Skeletal muscle satellite cell (primary cell): Measurements from ENCODE around the gene ACOX3.

Experiments
- H3K27me3 ChIP-seq: 2 replicates; pipeline ENCODE4 v1.7.0; 2013; ENCODE audit warnings: low read length; ENCODE audit not compliant: control insufficient read depth, insufficient read depth
- H3K36me3 ChIP-seq: 2 replicates; pipeline ENCODE4 v1.7.0; 2013; ENCODE audit warnings: mild to moderate bottlenecking, control low read depth, low read length; ENCODE audit not compliant: insufficient read depth
- H3K4me1 ChIP-seq: 2 replicates; pipeline ENCODE4 v1.7.0; 2013; ENCODE audit warnings: low read length; ENCODE audit not compliant: control insufficient read depth, insufficient read depth
- H3K4me2 ChIP-seq: 2 replicates; pipeline ENCODE4 v1.7.0; 2013; ENCODE audit warnings: mild to moderate bottlenecking, low read length
- H3K4me3 ChIP-seq: 2 replicates; pipeline ENCODE4 v1.7.0; 2013; ENCODE audit warnings: low read length
- H3K9ac ChIP-seq: 2 replicates; pipeline ENCODE4 v1.7.0; 2013; ENCODE audit warnings: mild to moderate bottlenecking, low read depth, low read length, moderate library complexity
- H3K9me3 ChIP-seq: replicated peaks from 2 replicates; pipeline ENCODE4 v1.7.0; 2013; ENCODE audit warnings: mild to moderate bottlenecking, control low read depth, low read length

The ACOX3 gene

GRCh38 chr4:8473920-8474590, 33.5 kb upstream of the ACOX3 start:
- no peak overlapping the region for H3K4me3 ChIP-seq
- H3K4me2 ChIP-seq, result no peak overlapping the region
- peaks cover 32% of the 10 kb centered on the region for H3K36me3 ChIP-seq
- no peaks in the 10 kb centered on the region for H3K9me3 ChIP-seq
- H3K27me3 ChIP-seq, result no peaks in the 10 kb centered on the region
- peaks cover 19% of the 10 kb centered on the region for H3K4me1 ChIP-seq
- H3K9ac ChIP-seq, result no peak overlapping the region

- Histone ChIP-seq H3K9ac (peak overlapping the region; percentile 30), H3K27me3 (no peaks in the 10 kb centered on the region), H3K36me3 (peaks cover 33% of the 10 kb centered on the region), H3K4me3 (no peak overlapping the region), H3K9me3 (no peaks in the 10 kb centered on the region), H3K4me2 (peak overlapping the region; percentile 22), H3K4me1 (peaks cover 19% of the 10 kb centered on the region)
These were observed 32.8 kb upstream of the ACOX3 start for GRCh38 chr4:8473198-8473919.

GRCh38 chr4:8472689-8473197, 32.2 kb upstream of the ACOX3 start:
- no peaks in the 10 kb centered on the region for H3K9me3 ChIP-seq
- peaks cover 33% of the 10 kb centered on the region for H3K36me3 ChIP-seq
- H3K27me3 ChIP-seq, result no peaks in the 10 kb centered on the region
- peak overlapping the region; percentile 37 for H3K9ac ChIP-seq
- H3K4me3 ChIP-seq, result no peak overlapping the region
- H3K4me2 ChIP-seq, result peak overlapping the region; percentile 26
- H3K4me1 ChIP-seq, result peaks cover 19% of the 10 kb centered on the region

GRCh38 chr4:8472158-8472688, 31.7 kb upstream of the ACOX3 start:
- H3K4me1 ChIP-seq, result peaks cover 19% of the 10 kb centered on the region
- peaks cover 33% of the 10 kb centered on the region for H3K36me3 ChIP-seq
- H3K4me2 ChIP-seq, result peak overlapping the region; percentile 26
- no peaks in the 10 kb centered on the region for H3K27me3 ChIP-seq
- H3K4me3 ChIP-seq, result no peak overlapping the region
- H3K9me3 ChIP-seq, result no peaks in the 10 kb centered on the region
- H3K9ac ChIP-seq, result peak overlapping the region; percentile 37

GRCh38 chr4:8471211-8471875, 30.8 kb upstream of the ACOX3 start:
- H3K9ac ChIP-seq, result no peak overlapping the region
- H3K4me2 ChIP-seq, result no peak overlapping the region
- H3K4me1 ChIP-seq, result peaks cover 19% of the 10 kb centered on the region
- no peaks in the 10 kb centered on the region for H3K27me3 ChIP-seq
- peaks cover 28% of the 10 kb centered on the region for H3K36me3 ChIP-seq
- H3K4me3 ChIP-seq, result no peak overlapping the region
- no peaks in the 10 kb centered on the region for H3K9me3 ChIP-seq

- H3K36me3 ChIP-seq, result peaks cover 26% of the 10 kb centered on the region
- H3K9ac ChIP-seq, result no peak overlapping the region
- H3K9me3 ChIP-seq, result no peaks in the 10 kb centered on the region
- peaks cover 19% of the 10 kb centered on the region for H3K4me1 ChIP-seq
- H3K4me2 ChIP-seq, result no peak overlapping the region
- H3K27me3 ChIP-seq, result no peaks in the 10 kb centered on the region
- H3K4me3 ChIP-seq, result no peak overlapping the region
These were observed 30.0 kb upstream of the ACOX3 start for GRCh38 chr4:8470451-8471024.

GRCh38 chr4:8469550-8469949, 29.0 kb upstream of the ACOX3 start:
- Histone ChIP-seq H3K4me2 (no peak overlapping the region), H3K4me3 (no peak overlapping the region), H3K36me3 (peaks cover 30% of the 10 kb centered on the region), H3K4me1 (peaks cover 19% of the 10 kb centered on the region), H3K9me3 (no peaks in the 10 kb centered on the region), H3K9ac (no peak overlapping the region), H3K27me3 (no peaks in the 10 kb centered on the region)

- Histone ChIP-seq H3K27me3 (no peaks in the 10 kb centered on the region), H3K36me3 (peaks cover 30% of the 10 kb centered on the region), H3K9me3 (no peaks in the 10 kb centered on the region), H3K9ac (no peak overlapping the region), H3K4me2 (no peak overlapping the region), H3K4me3 (no peak overlapping the region), H3K4me1 (peaks cover 19% of the 10 kb centered on the region)
These were observed 28.4 kb upstream of the ACOX3 start for GRCh38 chr4:8468746-8469535.

- peaks cover 35% of the 10 kb centered on the region for H3K36me3 ChIP-seq
- no peak overlapping the region for H3K9ac ChIP-seq
- H3K4me3 ChIP-seq, result no peak overlapping the region
- peaks cover under 1% of the 10 kb centered on the region for H3K4me1 ChIP-seq
- H3K4me2 ChIP-seq, result no peak overlapping the region
- H3K9me3 ChIP-seq, result no peaks in the 10 kb centered on the region
- H3K27me3 ChIP-seq, result no peaks in the 10 kb centered on the region
These were observed 26.5 kb upstream of the ACOX3 start for GRCh38 chr4:8467016-8467415.

GRCh38 chr4:8465615-8466611, 25.4 kb upstream of the ACOX3 start:
- Histone ChIP-seq H3K4me1 (no peaks in the 10 kb centered on the region), H3K4me3 (no peak overlapping the region), H3K9ac (no peak overlapping the region), H3K9me3 (no peaks in the 10 kb centered on the region), H3K36me3 (peaks cover 36% of the 10 kb centered on the region), H3K4me2 (no peak overlapping the region), H3K27me3 (no peaks in the 10 kb centered on the region)
